ENCODE measurements around the gene BCL11B. TPM values are rescaled to one million over a fixed set of nuclear protein-coding genes. Genes with fewer than 3 reads are reported as not detected.

BCL11B gene
- total RNA-seq, 2 experiments from 2014 or later = not detected

- H3K4me3 ChIP-seq (ENCODE audit: low read depth, low read length, poor library complexity, severe bottlenecking) = no peak overlapping the region
- DNase-seq (ENCODE audit: low spot score) = no peak
- POLR2A ChIA-PET = interaction anchor here (0.6 to 0.7 kb wide), 2 partner anchors 57 to 402 kb away, joined by 3 to 4 read pairs; no protein-coding TSS in a partner anchor
- H3K9me3 ChIP-seq (ENCODE audit: low read length) = no peaks in the 10 kb centered on the region
- CTCF ChIA-PET (ENCODE audit: unreplicated experiment) = no interaction called here
- H3K36me3 ChIP-seq (ENCODE audit: insufficient read depth, low read length) = no peaks in the 10 kb centered on the region
- no peak for TF ChIP-seq CTCF (conservative IDR thresholded peaks at IDR 0.05; ENCODE audit: low read length)
- no peak for TF ChIP-seq EZH2phosphoT487 (IDR thresholded peaks at IDR 0.05; ENCODE audit: borderline replicate concordance, low read depth, low read length)
- H3K4me1 ChIP-seq (ENCODE audit: insufficient read depth, low read length, poor library complexity, severe bottlenecking) = no peaks in the 10 kb centered on the region
- no peaks in the 10 kb centered on the region for H4K20me1 ChIP-seq (ENCODE audit: insufficient read depth, low read length)
- no TSS peak for BruUV-seq (replicated peaks)
- H3K79me2 ChIP-seq (ENCODE audit: insufficient read depth, low read depth, low read length) = no peaks in the 10 kb centered on the region
- H3K27ac ChIP-seq (ENCODE audit: low read depth, low read length, poor library complexity, severe bottlenecking) = no peak overlapping the region
- H2AFZ ChIP-seq (ENCODE audit: low read length) = no peak overlapping the region
- no peaks in the 10 kb centered on the region for H3K9me2 ChIP-seq (ENCODE audit: insufficient read depth, low read length)
- intact Hi-C loops (cut with micrococcal nuclease; ENCODE audit: unreplicated experiment) = no loop called here
- no peak overlapping the region for H3K4me2 ChIP-seq (ENCODE audit: low read length)
Observed at GRCh38 chr14:99217066-99217955, 54.7 kb downstream of the BCL11B start.

- DNase-seq (ENCODE audit: low spot score) = no peak
- no peaks in the 10 kb centered on the region for H3K4me1 ChIP-seq (ENCODE audit: insufficient read depth, low read length, poor library complexity, severe bottlenecking)
- no peaks in the 10 kb centered on the region for H3K9me3 ChIP-seq (ENCODE audit: low read length)
- BruUV-seq (replicated peaks) = no TSS peak
- no peak overlapping the region for H2AFZ ChIP-seq (ENCODE audit: low read length)
- H3K9me2 ChIP-seq (ENCODE audit: insufficient read depth, low read length) = no peaks in the 10 kb centered on the region
- intact Hi-C loops (cut with micrococcal nuclease; ENCODE audit: unreplicated experiment) = no loop called here
- H3K36me3 ChIP-seq (ENCODE audit: insufficient read depth, low read length) = no peaks in the 10 kb centered on the region
- no peaks in the 10 kb centered on the region for H3K79me2 ChIP-seq (ENCODE audit: insufficient read depth, low read depth, low read length)
- H3K27ac ChIP-seq (ENCODE audit: low read depth, low read length, poor library complexity, severe bottlenecking) = no peak overlapping the region
- CTCF ChIA-PET (ENCODE audit: unreplicated experiment) = no interaction called here
- no peak overlapping the region for H3K4me2 ChIP-seq (ENCODE audit: low read length)
- no peak overlapping the region for H3K4me3 ChIP-seq (ENCODE audit: low read depth, low read length, poor library complexity, severe bottlenecking)
- POLR2A ChIA-PET = no interaction called here
- TF ChIP-seq CTCF (conservative IDR thresholded peaks at IDR 0.05; ENCODE audit: low read length) (no peak), EZH2phosphoT487 (IDR thresholded peaks at IDR 0.05; ENCODE audit: borderline replicate concordance, low read depth, low read length) (no peak)
- H4K20me1 ChIP-seq (ENCODE audit: insufficient read depth, low read length) = no peaks in the 10 kb centered on the region
Observed at GRCh38 chr14:99216191-99216590, 55.8 kb downstream of the BCL11B start.

- Histone ChIP-seq H3K4me2 (ENCODE audit: low read length) (no peak overlapping the region), H3K36me3 (ENCODE audit: insufficient read depth, low read length) (no peaks in the 10 kb centered on the region), H2AFZ (ENCODE audit: low read length) (no peak overlapping the region), H4K20me1 (ENCODE audit: insufficient read depth, low read length) (no peaks in the 10 kb centered on the region), H3K9me2 (ENCODE audit: insufficient read depth, low read length) (no peaks in the 10 kb centered on the region), H3K4me3 (ENCODE audit: low read depth, low read length, poor library complexity, severe bottlenecking) (no peak overlapping the region), H3K9me3 (ENCODE audit: low read length) (no peaks in the 10 kb centered on the region), H3K27ac (ENCODE audit: low read depth, low read length, poor library complexity, severe bottlenecking) (no peak overlapping the region), H3K79me2 (ENCODE audit: insufficient read depth, low read depth, low read length) (no peaks in the 10 kb centered on the region), H3K4me1 (ENCODE audit: insufficient read depth, low read length, poor library complexity, severe bottlenecking) (no peaks in the 10 kb centered on the region)
- intact Hi-C loops (cut with micrococcal nuclease; ENCODE audit: unreplicated experiment) = no loop called here
- BruUV-seq (replicated peaks) = no TSS peak
- ChIA-PET CTCF (ENCODE audit: unreplicated experiment) (no interaction called here), POLR2A (no interaction called here)
- TF ChIP-seq EZH2phosphoT487 (IDR thresholded peaks at IDR 0.05; ENCODE audit: borderline replicate concordance, low read depth, low read length) = no peak
- TF ChIP-seq CTCF (conservative IDR thresholded peaks at IDR 0.05; ENCODE audit: low read length) = no peak
- no peak for DNase-seq (ENCODE audit: low spot score)
Observed at GRCh38 chr14:99215277-99215676, 56.7 kb downstream of the BCL11B start.

Data from OCI-LY7 (cell line).